Measurements from ENCODE around the gene BAHD1. TPM values are rescaled to one million over a fixed set of nuclear protein-coding genes. Genes with fewer than 3 reads are reported as not detected.

Gene BAHD1
- total RNA-seq, 3 donors from 2014 or later = 9.9 to 14.6 (median 11.8) TPM

GRCh38 chr15:40516322-40516721 is 75.6 kb downstream of the BAHD1 start:
- no peaks in the 10 kb centered on the region for H3K9me3 ChIP-seq
- no peaks in the 10 kb centered on the region for H3K27me3 ChIP-seq
- no peaks in the 10 kb centered on the region for H3K36me3 ChIP-seq
- H3K27ac ChIP-seq = no peak overlapping the region
- no peak for DNase-seq (ENCODE audit: low spot score in 2 of 2)
- intact Hi-C loops (cut with DNase I; ENCODE audit: low total_unique reads) = no loop called here
- peaks cover 0 to 3% of the 10 kb centered on the region in 2 donors for H3K4me1 ChIP-seq
- no peak for TF ChIP-seq POLR2AphosphoS5 (IDR thresholded peaks at IDR 0.05)
- TF ChIP-seq CTCF (IDR thresholded peaks at IDR 0.05) = no peak
- no peak for TF ChIP-seq POLR2A (IDR thresholded peaks at IDR 0.05)
- H3K4me3 ChIP-seq = no peak overlapping the region

Other genes with a start within 250 kb of the BAHD1 start
- 10 to 100 TPM in 1 of 3 donors, 1 to 10 TPM in 1, under 1 TPM in 1; 0.80 to 11.0 (median 9.5) TPM for gene PAK6, start 201.9 kb upstream of the BAHD1 start, total RNA-seq
- not detected for gene ANKRD63, start 157.9 kb upstream of the BAHD1 start, total RNA-seq
- 10 to 100 TPM in 2 of 3 donors, 1 to 10 TPM in 1; 4.3 to 17.9 (median 13.6) TPM for gene PLCB2, start 133.0 kb upstream of the BAHD1 start, total RNA-seq
- 10 to 100 TPM in 2 of 3 donors, 1 to 10 TPM in 1; 5.1 to 17.3 (median 12.5) TPM for gene INAFM2, start 117.3 kb upstream of the BAHD1 start, total RNA-seq
- 10 to 100 TPM in 1 of 3 donors, 1 to 10 TPM in 2; 4.0 to 14.1 (median 9.4) TPM for gene CCDC9B, start 100.0 kb upstream of the BAHD1 start, total RNA-seq
- 1 to 10 TPM in 2 of 3 donors, not detected in 1; 7.0 to 8.5 TPM for gene PHGR1, start 89.9 kb upstream of the BAHD1 start, total RNA-seq
- under 1 TPM; under 0.01 to 0.88 (median under 0.01) TPM for gene DISP2, start 82.7 kb upstream of the BAHD1 start, total RNA-seq
- gene KNSTRN, start 58.2 kb upstream of the BAHD1 start, total RNA-seq = 10 to 100 TPM in 2 of 3 donors, 1 to 10 TPM in 1; 9.1 to 19.8 (median 12.1) TPM
- 10 to 100 TPM; 43.8 to 72.7 (median 62.6) TPM for gene IVD, start 35.2 kb upstream of the BAHD1 start, total RNA-seq
- gene CHST14, start 30.0 kb downstream of the BAHD1 start, total RNA-seq = 10 to 100 TPM in 1 of 3 donors, 1 to 10 TPM in 2; 8.8 to 10.8 (median 9.3) TPM
- gene CCDC32, start 124.1 kb downstream of the BAHD1 start, total RNA-seq = 10 to 100 TPM; 35.0 to 42.3 (median 36.4) TPM
- 10 to 100 TPM in 1 of 3 donors, 1 to 10 TPM in 2; 5.8 to 12.5 (median 7.2) TPM for gene RPUSD2, start 128.3 kb downstream of the BAHD1 start, total RNA-seq
- gene KNL1, start 153.3 kb downstream of the BAHD1 start, total RNA-seq = 1 to 10 TPM in 2 of 3 donors, under 1 TPM in 1; 0.66 to 1.8 (median 1.3) TPM